ENCODE measurements around the gene GOT2.
"Not testable (repeated sequence)": the region's sequence is repeated elsewhere in the genome, so short reads cannot be mapped to it uniquely, and the experiment has no call there.

The GOT2 gene

GRCh38 chr16:58717994-58718393, 16.1 kb downstream of the GOT2 start:
- no peak for DNase-seq (ENCODE audit: low spot score)

- no peak for DNase-seq (ENCODE audit: low spot score)
Observed at GRCh38 chr16:58716468-58716867, 17.6 kb downstream of the GOT2 start.

- no peak for DNase-seq (ENCODE audit: low spot score)
Observed at GRCh38 chr16:58713742-58714141, 20.4 kb downstream of the GOT2 start.

DNA sequence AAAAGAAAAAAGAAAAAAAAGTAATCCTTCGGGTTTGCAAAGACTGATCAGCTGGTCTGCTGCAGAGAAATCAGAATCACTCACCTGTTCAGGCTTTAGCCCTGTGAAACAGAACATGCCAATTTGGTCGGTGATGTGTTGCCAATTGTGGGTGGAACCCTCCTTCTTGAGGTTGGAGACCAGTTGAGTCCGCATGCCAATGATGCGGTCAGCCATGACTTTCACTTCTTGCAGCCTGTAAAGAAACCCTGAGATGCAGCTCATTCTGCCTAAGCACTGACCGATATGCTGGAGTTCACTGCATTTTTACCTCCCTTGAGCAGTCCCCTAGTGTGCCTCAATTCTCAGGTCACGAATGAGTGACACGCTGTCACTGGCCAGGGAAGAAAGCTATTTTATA, 24.8 kb downstream of the GOT2 start:
- DNase-seq (ENCODE audit: low spot score), result no peak

- no peak for DNase-seq (ENCODE audit: low spot score)
Observed at GRCh38 chr16:58699151-58699550, 35.0 kb downstream of the GOT2 start.

DNA sequence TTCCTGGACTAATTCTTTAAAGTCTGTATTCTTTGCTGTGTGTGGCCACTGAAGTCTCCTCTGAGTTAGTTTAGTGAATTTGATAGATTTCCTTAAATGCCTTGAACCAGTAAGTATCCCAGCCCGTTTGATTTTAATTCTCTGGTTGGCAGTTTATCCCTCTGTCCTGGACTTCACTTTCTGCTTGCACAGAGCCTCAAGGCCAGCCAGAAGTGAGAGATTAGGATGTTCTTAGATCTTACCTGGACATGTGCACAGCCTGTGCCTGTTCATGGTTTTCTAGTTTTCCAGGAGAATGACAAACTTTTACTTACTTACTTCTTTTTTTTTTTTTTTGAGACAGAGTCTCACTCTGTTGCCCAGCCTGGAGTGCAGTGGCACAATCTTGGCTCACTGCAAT, 38.7 kb downstream of the GOT2 start:
- no peak for DNase-seq (ENCODE audit: low spot score)

DNA sequence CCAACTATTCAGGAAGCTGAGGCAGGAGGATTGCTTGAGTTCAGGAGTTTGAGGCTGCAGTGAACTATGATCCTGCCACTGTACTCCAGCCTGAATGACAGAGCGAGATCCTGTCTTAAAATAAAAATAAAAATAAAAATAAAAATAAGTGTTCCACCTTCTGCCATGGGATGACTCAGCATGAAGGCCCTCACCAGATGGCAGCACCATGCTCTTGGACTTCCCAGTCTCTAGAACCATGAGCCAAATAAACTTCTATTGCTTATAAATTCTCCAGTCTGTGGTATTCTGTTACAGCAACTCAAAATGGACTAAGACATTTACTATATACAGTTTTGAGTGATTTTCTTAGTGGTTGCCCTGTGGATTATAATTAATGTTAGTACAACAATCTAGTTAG, 41.7 kb downstream of the GOT2 start:
- DNase-seq (ENCODE audit: low spot score), result no peak

- not testable (repeated sequence) for DNase-seq (ENCODE audit: low spot score)
Observed at GRCh38 chr16:58686985-58687706, 47.0 kb downstream of the GOT2 start.

DNA sequence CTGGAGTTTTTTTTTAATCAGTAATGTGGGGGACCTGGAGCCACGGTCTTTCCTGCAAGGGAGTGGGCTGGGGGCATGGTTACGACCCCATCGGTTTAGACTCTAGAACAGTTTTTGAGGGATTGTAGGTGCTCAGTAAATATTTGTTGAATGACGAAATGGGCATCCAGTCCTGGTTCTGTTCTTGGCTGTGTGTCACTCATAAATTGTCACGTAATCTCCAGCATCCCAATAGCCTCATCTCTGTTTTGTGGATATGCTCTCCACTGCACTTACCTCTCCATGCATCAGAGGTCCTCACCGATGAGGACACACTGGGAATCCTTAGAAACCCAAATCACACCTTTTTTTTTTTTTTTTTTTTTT, 49.0 kb downstream of the GOT2 start:
- no peak for DNase-seq (ENCODE audit: low spot score)

DNA sequence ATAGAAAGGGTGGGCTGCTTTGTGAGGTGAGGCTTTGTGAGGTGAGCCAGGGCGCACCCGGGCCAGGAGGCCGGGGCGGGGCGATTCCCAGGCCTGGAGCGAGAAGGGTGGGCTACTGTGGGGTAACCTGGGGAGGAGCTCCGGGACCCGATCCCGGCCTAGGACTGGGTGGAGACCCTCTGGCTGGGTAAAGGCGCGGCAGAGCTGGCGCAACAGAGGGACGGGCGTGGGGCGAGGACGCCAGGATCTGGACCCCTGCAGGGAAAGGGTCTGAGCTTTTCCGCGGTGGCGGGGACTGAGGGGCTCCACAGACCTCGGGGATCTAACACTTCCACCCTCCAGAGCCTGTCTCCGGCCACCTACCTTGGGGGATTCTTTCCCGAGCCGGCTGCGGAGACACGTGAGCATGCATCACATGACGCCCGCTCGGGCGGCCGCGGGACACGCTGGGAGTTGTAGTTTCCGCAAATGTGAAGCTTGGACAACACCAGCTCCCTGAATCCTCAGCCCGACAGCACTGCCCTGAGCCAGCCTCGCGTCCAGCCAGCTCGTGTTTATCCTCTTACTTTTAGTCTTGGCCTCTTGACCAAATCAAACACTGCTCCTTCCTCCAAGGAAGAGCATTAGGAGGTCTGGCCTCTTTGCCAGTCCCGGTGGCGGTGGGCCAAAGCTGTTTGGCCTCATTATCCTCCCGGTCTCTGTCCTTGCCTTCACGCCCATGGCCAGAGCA, 49.6 kb downstream of the GOT2 start, which contains the start of gene SLC38A7:
Gene SLC38A7 (minus strand): TSS at position 417 of the 730 bp plus-strand sequence. CDS start 4,644 bp downstream, outside the sequence.
- peak; percentile 54 for DNase-seq (ENCODE audit: low spot score)

DNA sequence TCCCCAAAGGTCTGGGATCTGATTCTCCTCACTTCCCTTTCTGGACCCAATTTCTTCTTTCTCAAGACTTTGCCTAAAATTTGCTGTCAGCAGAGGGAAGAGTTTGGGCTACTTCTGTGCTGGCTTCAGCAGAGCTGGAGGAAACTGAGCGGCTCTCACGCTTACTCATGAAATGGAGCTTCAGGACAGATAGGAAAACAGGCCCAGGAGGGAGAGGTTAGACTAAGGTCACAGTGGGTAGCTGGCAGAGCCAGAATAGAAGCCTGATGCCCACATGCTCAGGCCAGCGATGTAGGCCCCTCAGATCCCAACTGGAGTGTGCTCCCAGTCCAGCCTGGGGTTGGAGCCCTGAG, 50.1 kb downstream of the GOT2 start:
- no peak for DNase-seq (ENCODE audit: low spot score)

DNA sequence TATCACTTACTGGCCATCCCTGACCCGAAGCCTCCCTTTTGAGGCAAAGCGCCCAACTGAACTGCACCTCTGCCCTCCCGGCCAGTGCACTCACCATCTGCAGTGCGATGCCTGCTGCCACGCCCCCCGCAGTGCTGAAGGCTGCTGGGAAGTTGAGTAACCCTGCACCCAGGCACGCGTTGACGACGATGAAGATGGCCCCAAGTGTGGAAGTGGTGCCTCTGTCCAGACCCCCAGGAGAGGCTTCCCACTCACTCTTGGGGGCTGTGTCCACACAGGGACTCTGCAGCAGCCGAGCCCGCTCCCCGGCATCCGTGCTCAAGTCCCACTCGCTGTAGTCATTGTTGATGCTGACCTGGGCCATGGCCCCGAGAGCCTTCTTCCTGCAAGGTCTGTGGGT, 54.4 kb downstream of the GOT2 start:
- no peak for DNase-seq (ENCODE audit: low spot score)

DNA sequence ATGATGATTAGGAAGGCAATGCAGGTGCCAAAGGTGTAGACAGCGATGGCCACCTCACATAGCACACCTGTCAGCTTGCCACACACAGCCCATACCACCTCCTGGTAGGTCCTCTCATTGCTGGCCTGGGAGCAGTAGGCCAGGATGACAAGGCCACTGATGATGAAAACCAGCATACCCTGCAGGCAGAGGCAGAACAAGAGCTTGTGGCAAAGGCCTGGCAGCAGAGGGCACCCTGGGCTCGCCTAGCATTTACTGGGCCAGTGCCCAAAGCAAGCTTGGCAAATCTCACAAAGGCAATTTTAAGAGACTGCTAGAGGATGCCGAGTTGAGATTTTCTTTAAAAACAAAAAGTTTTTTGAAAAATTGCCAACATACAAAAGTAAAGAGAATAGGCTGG, 55.4 kb downstream of the GOT2 start:
- no peak for DNase-seq (ENCODE audit: low spot score)

GRCh38 chr16:58678269-58678668, 55.8 kb downstream of the GOT2 start:
- DNase-seq (ENCODE audit: low spot score), result no peak

DNA sequence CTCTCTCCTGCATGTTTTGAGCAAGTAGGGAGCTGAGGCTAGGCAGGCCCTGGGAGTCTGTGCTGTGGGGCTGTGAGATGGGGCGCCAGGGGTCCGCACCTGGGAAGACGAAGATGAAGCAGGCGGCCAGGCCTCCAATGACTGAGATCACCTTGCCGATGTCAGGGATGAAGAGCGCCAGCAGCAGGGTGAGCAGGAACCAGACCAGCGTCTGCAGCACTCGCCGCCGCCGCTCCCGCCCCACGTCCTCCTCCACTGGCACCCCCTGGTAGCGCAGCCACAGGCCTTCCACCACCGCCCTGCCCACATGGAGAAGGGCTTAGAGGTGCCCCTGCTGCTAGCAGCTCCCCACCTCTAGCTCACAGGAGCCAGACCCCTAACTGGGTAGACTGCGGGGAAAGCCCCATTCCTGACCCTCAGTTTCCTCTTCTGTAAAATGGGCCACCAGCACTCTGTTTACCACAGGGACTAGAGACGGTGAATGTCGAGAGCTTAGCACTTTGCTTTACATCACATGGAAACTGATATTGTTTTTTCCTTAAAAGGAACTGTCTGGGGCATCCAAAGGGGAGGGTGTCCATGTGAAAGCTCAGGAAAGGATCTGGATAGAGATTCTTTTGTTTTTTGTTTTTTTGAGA, 63.1 kb downstream of the GOT2 start:
- no peak for DNase-seq (ENCODE audit: low spot score)

- no peak for DNase-seq (ENCODE audit: low spot score)
Observed at GRCh38 chr16:58670177-58670576, 63.9 kb downstream of the GOT2 start.

DNA sequence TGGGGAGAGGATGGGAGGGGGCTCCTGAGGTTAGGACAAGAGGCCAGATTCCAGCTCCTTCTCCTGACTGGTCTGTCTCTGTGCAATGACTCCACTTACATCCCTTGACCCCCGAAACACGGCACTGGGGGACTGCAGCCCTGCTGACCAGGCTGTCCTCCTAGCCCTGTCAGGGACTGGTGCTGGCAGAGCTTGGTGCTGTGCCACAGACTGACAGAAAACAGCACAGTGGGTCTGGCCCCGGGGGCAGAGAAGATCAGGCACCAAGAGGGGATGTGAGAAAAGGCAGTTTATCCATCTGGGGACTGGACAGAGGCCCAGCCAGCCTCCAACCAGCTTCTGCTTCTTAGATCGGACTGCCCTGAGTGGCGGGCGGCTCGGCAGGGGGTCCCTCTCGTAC, 68.9 kb downstream of the GOT2 start:
- no peak for DNase-seq (ENCODE audit: low spot score)

DNA sequence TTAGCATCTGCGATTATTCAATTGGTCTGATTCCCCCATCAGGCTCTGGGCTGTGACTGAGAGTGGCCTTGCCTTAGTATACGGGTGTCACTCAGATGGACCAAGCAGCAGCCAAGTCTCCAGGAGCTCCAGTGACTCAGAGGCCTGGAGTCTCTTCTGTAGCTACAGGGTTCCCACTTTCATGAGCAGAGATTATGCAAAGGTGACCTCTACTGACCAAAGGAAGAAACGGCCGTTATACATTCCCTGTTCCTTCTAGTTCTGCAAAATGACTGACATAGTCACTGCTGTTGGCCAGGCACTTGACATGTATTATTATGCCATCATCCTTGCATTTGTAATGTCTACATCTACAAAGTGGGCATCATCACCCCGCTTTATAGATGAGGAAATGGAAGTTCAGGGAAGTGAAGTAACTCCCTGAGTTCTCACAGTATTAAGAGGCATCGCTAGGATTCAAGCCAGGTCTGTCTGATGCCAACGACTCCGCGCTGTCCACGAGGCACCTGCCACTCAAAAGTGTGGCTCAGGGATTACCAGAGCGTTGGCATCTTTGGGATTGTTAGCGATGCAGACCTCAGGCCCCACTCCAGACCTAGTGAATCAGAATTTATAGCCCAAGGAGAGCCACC, 72.8 kb downstream of the GOT2 start:
- peak; percentile 78 for DNase-seq (ENCODE audit: low spot score)

DNA sequence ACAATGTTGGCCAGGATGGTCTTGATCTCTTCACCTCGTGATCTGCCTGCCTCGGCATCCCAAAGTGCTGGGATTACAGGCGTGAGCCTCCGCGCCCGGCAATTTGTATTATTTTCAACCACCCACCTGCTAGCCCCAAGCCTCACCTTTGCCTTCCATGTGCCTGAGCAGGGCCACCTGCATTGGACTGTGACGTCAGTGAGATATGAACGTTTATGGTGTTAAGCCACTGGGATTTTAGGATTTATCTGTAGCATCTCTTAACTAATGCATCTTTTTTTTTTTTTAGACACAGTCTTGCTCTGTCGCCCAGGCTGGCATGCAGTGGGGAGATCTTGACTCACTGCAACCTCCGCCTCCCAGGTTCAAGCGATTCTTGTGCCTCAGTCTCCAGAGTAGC, 74.2 kb downstream of the GOT2 start:
- not testable (repeated sequence) for DNase-seq (ENCODE audit: low spot score)

DNA sequence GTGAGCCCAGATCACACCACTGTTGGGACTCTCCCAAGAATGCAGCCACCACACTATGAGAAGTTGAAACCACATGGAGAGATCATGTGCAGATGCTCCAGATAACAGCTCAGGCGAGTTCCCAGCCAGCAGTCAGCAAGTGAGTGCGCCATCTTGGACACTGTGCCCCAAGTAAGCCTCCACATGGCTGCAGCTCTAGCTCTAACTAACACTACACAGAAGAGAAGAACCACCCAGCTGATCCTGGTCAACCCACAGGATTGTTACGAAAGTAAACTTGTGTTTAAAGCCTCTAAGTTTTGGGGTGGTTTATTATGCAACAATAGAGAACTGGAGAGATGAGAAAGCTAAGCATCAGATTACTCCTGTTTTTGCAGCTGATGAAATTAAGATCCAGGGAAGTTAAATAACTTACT, 75.3 kb downstream of the GOT2 start:
- no peak for DNase-seq (ENCODE audit: low spot score)

All from SW480 (cell line).